NCI-H2171 (cell line): ENCODE measurements around the gene SPRED2.

Experiments used
- DNase-seq: peaks from one replicate; lab custom pipeline; 2025; lab: John Stamatoyannopoulos, UW

SPRED2 gene

DNA sequence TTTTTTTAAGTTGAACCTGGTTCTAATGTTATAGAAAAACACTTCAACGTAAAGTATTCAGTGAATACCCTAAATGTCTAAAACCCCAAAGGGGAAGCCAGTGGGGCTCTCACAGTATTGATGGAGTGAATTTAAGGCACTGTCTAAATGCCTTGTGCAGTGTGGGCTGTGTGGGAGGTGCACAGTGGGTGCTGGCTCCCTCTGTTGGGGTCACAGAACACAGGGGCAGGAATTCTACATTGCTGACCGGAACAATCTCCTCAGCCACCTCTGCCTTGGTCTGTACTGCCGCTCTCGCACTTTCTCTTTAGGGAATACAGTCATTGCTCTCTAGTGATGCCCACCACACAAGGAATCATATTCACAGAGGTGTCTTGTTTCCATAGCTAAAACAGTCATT, 45.4 kb downstream of the SPRED2 start:
- DNase-seq = no peak

DNA sequence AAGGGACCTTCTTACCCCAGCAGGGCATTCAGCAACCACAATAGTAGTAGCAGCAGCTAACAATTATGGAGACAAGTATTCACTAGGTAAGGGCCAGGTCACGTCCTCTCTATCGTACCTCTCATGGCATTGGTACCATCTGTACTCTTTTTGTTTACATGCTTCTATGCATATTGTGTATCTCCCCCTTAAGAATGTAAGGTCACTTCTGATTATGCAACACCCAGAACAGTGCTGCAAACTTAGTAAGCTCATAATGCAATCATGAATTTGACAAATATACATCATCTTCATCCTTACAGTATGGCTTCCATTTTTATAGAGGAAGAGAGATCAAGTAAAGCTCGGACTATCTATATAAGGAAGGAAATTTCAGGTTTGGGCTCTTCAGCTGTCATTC, 46.1 kb downstream of the SPRED2 start:
- no peak for DNase-seq

GRCh38 chr2:65383541-65384488, 48.6 kb downstream of the SPRED2 start:
- DNase-seq = no peak

DNA sequence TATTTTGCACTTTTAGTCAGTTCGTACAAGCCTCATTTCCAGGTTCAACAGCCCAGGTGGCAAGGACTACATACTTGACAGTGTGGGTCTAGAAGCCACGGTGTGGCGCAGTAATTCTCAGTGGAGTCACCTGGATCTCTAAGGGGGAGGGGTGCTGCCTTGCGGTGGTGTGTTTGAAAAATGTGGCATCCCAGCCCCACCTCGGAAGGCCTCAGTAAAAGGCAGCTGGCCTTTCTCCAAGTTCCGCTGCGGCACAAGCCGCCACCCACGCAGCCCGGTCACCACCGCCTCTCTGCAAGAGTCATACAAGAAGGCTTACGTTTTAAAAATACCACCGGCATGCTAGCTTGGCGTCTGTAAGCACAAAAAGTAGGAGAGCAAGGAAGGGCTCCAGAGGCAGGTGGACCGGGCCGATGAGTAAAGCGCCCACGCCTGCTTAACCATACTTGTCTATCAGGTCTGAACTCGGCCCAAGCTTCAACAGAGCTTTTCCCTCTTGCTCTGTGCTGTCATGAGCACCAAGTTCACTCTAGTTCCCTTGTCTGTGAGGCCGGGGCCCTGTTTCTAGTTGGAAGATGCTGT, 49.5 kb downstream of the SPRED2 start:
- DNase-seq = no peak

- DNase-seq = no peak
These were observed 50.1 kb downstream of the SPRED2 start for GRCh38 chr2:65382323-65382722.

GRCh38 chr2:65381607-65382051, 50.8 kb downstream of the SPRED2 start:
- DNase-seq = no peak

- DNase-seq = no peak
These were observed 52.1 kb downstream of the SPRED2 start for GRCh38 chr2:65380255-65380654.

- DNase-seq = no peak
These were observed 52.7 kb downstream of the SPRED2 start for GRCh38 chr2:65379721-65380171.

GRCh38 chr2:65379223-65379622, 53.2 kb downstream of the SPRED2 start:
- DNase-seq = no peak

DNA sequence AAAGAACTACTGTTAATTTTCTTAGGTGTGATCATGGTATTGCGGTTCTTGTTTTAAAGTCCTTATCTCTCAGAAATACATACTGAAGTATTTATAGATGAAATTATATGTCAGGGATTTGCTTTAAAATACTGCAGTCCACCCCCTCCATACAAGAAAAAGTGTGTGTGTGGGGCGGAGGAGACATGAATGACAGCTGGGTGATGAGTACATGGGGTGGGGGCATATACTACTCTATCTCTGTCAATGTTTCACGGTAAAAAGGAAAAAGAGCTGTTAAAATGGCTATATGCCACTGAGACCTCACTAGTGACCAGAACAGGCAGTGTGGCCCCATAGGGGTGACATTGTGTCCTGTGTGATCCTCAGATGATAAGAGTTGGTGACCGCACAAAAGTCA, 54.1 kb downstream of the SPRED2 start:
- no peak for DNase-seq

DNA sequence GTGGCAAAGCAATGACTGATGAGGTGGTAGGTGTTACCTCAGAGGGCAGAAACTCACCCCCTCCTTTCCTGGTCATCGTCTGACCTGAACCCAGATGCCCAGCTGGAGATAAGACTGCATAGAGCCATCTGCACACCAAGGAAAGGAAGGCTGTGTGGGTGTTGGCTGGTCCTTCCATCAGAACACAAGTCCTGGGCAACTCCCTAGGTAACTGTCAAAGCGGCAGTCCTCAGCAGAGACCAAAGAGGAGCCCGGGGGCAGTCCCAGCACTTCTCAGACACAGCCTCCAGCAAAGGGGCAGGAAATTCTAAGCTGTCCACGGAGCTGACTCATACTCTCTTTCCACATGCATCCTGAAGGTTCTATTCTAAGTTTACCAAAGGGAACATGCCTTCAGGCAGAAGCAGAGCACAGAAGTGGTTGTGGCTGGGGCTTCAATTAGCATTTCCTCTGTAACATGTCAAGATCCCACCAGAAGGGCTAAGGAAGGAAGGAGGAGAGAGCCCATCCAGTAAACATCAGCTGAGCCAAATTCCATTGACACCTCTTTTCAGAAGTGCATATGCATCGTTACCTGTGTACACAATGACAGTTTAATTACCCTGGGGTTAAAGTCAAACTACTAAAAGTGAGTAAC, 54.7 kb downstream of the SPRED2 start:
- DNase-seq = no peak

DNA sequence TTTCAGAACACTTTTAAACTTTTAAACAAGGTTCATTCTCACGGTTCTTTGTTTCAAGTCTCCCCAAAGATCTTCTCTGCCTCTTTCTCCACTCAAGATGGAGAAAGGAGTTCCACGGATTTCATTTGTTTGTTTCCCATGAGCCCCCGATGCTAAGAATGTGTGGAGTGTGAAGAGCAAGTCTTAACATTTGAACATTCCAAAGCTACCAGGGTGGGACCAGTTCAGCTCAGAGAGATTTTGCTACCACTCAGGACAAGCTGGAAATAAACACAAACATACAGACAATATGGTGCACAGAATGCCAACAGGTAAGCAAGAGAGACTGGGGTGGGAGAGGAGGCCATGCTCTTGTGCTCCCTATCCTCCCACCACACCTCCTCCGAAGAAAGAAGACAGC, 56.7 kb downstream of the SPRED2 start:
- DNase-seq = no peak

- no peak for DNase-seq
These were observed 57.4 kb downstream of the SPRED2 start for GRCh38 chr2:65374999-65375398.

DNA sequence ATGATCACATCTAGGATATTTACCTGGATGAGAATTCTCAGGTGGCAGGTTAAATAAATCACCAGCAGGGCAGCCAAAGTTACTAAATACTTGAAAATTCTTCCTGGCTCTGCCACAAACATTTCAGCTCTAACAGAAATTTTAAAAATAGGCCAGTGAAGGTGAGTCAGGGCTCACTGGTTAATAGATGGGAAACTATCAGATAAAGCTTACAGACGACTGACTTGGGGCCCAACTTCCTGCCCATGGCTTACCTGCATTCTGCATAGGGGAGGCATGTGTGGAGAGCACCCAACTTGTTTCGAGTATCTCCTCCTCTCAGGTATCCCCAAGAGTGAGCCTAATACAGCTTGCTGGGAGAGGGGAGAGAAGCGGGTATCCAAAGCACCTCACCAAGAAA, 57.8 kb downstream of the SPRED2 start:
- no peak for DNase-seq

DNA sequence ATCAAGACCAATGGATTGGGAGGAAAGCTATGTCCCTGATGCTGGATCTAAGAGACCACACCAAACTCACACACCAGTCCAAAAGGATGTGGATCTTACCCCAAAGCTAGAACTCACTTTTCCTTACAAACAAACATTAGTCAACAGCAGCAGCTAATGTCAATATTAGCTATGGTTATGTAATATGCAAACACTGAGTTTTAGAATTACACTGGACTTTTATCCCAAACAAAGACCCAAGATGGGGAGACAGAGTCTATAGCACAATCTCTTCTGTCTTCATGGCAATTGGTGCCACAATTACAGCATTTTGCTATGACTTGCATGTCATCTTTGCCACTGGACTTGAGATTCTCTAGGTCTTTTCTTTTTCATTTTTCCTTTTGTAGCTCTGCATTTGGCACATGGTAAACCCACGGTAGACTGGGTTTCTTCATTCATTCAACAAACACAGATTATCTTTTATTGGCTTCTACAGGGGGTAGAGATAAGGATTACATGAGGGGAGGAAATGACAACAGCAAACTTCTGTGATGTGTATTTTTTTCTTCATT, 59.0 kb downstream of the SPRED2 start:
- DNase-seq = no peak

DNA sequence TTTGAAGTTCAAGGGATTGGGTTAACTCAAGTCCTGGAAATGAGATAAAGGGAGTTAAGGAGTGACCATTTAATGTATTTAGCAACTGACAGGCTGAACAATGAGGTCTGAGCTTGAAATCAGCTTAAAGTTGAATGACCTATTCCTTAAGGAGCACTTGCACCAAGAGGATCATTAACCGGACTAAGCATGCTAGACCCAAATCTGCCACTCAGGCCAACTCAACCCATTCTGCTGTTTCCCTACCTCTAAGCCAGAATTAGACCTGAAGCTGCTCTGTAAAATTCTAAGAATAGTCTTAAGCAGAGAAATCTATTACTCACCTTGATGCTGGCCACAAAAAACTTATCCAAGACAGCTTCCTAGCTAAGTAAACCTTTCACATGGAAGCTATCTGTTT, 59.8 kb downstream of the SPRED2 start:
- DNase-seq = no peak

GRCh38 chr2:65371074-65371434, 61.3 kb downstream of the SPRED2 start:
- DNase-seq = no peak

DNA sequence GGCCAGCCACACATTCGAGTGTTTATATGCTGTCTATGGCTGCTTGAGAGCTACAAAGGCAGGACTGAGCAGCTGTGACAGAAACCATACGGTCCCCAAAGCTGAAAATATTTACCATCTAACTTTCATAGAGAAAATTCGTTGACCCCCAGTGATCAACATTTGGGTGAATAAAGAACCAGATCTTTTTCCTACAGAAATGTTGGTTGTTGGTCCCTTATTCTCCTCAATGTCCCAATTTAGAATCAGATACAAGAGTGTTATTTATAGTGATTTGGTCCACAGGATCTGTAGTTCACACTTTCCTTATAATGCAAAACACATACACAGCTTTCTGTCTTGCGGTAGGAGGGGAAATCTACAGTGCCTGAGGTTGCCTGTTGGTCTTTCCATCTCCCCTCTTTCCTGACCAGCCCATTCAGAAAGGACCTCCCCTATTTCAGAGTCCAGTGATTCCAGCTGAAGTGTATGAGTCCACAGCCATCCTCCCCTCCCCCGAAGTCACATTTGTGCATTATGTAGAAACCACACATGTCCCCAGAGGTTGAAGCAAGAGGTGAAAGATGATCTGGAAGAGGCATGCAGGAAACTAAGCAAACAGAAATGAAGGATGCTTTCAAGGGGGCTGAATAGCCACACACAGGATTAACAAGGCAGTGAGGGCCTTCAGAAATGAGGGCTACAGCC, 61.9 kb downstream of the SPRED2 start:
- DNase-seq = peak; percentile 10

DNA sequence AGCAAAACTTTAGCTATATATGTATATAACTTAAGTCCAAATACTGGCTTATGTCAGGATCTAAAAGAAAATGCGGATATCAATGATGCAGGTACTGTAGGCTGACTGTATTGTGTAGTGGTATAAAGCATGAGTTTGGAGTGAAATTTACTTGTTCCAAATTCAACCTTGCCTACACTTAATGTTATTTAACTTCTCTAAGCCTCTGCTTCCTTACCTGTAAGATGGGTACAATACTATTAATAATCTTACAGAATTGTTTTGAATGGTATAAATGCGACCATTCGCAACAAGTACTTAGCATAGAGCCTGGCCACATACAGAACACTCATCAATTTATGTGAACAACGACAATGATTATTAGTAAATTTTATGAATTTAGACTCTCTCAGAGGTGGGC, 62.4 kb downstream of the SPRED2 start:
- no peak for DNase-seq

DNA sequence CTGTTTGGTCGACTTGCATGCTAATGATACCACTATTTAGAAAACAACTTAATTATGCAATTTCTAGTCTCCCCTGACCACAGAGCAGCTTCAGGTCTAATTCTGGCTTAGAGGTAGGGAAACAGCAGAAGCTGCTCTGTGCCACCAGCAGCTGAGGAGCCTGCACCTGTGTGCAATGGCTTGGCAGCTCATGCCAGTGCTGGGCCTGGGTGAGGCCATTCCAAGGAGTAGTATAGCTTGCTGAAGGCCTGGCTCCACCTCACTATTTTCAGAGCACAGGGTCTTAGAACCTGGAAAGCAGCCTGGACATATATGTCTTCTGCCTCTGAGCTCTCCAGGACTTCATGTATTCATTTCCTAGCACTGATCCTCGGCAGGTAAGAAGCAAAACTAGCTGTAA, 62.8 kb downstream of the SPRED2 start:
- no peak for DNase-seq

DNA sequence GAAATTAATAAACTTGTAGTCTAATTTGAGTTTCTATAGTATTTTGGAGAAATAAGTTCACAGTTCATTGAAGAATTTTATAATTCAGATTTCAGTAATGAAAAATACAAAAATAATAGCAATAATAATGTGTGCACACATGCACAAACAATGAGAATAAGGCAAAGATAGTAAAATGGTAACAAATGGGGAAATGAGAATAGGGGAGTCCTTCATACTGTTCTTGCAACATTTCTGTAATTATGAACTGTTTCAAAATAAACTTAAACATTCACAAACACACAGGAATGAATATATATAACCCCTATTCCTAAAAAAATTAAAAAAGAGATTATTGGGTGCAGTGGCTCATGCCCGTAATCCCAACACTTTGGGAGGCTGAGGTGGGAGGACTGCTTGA, 63.9 kb downstream of the SPRED2 start:
- no peak for DNase-seq

- no peak for DNase-seq
These were observed 64.9 kb downstream of the SPRED2 start for GRCh38 chr2:65367524-65367923.
